K562 (cell line): ENCODE measurements around the gene SATB1. TPM values are rescaled to one million over a fixed set of nuclear protein-coding genes. Genes with fewer than 3 reads are reported as not detected.

Source experiments
- ATAC-seq: fragments of 200-7000 bp; cut with Tn5 transposase; 3 replicates; pipeline ENCODE4 v1.9.1; 2020; ENCODE audit warnings: moderate library complexity
- BruUV-seq: library from RNA; stranded (reverse); fragments of 400-500 nt; replicated peaks from 2 replicates; lab custom pipeline; 2021; lab: Mats Ljungman, UMichigan
- CTCF ChIA-PET: fragments of 300-600 bp; formaldehyde crosslinking; extraction: SDS; loops from one replicate; lab custom pipeline; 2021; ENCODE audit warnings: low intra/inter-chr PET ratio; lab: Yijun Ruan, JAX
- POLR2A ChIA-PET: fragments of 300-600, 350-650 bp; sonication (Branson Sonifier 250); formaldehyde crosslinking; extraction: SDS; loops from one replicate; lab custom pipeline; 2021; ENCODE audit warnings: antibody characterized with exemption, inconsistent platforms; lab: Yijun Ruan, JAX
- DNase-seq, 4 experiments: peaks; one replicate each; pipeline versions ENCODE4 v3.0.0 to v3.0.0-alpha.2; 2011 to 2018; ENCODE audit warnings: low spot score in 3 of 4, mixed read lengths in 3 of 4; ENCODE audit errors: extremely low read depth in 1 of 4
- FAIRE-seq: peaks from 2 replicates; lab custom pipeline; 2011; peaks lifted over from hg19 to GRCh38; lab: Jason Lieb, UNC
- H2AFZ ChIP-seq: 2 replicates; pipeline ENCODE4 v1.6.0; 2011; ENCODE audit warnings: low read depth, low read length, control low read depth, inconsistent platforms
- H3K27ac ChIP-seq: fragments of 200-600 bp; 3 replicates; pipeline ENCODE4 v1.8.0; 2011; ENCODE audit warnings: low read depth, mild to moderate bottlenecking, control low read depth, inconsistent platforms, low read length, moderate library complexity, mixed read lengths; ENCODE audit errors: extremely low read depth
- H3K27me3 ChIP-seq, 2 experiments: fragments of 300-600 bp in 1 of 2; 2 replicates in 1 of 2; 3 replicates in 1 of 2; pipeline versions ENCODE4 v1.6.0 to v1.8.0; 2011; ENCODE audit warnings: inconsistent platforms in 2 of 2, low read length in 2 of 2, mild to moderate bottlenecking in 1 of 2, mixed read lengths in 1 of 2, moderate library complexity in 1 of 2; ENCODE audit not compliant: control insufficient read depth in 2 of 2, insufficient read depth in 2 of 2
- H3K36me3 ChIP-seq: fragments of 300-600 bp; 3 replicates; pipeline ENCODE4 v1.8.0; 2011; ENCODE audit warnings: mild to moderate bottlenecking, low read length, inconsistent platforms; ENCODE audit not compliant: control insufficient read depth, insufficient read depth
- H3K4me1 ChIP-seq, 2 experiments: fragments of 200-600 bp in 1 of 2; replicated peaks in 1 of 2; 2 replicates in 1 of 2; 3 replicates in 1 of 2; pipeline versions ENCODE4 v1.5.1 to v1.8.0; 2011; ENCODE audit warnings: inconsistent platforms in 2 of 2, low read length in 2 of 2, mild to moderate bottlenecking in 1 of 2, mixed read lengths in 1 of 2, moderate library complexity in 1 of 2; ENCODE audit not compliant: control insufficient read depth in 2 of 2, insufficient read depth in 2 of 2
- H3K4me2 ChIP-seq: 2 replicates; pipeline ENCODE4 v1.6.1; 2011; ENCODE audit warnings: low read length, control low read depth, inconsistent platforms, mixed read lengths; ENCODE audit not compliant: insufficient read depth
- H3K4me3 ChIP-seq: fragments of 200-600 bp; sonication (generic), shearing (Covaris generic); 2 replicates; pipeline ENCODE4 v1.5.1; 2016; ENCODE audit warnings: control low read depth, inconsistent platforms
- H3K79me2 ChIP-seq: fragments of 200-600 bp; 3 replicates; pipeline ENCODE4 v1.8.0; 2011; ENCODE audit warnings: low read length, inconsistent platforms; ENCODE audit not compliant: control insufficient read depth, insufficient read depth
- H3K9ac ChIP-seq, 2 experiments: 2 replicates each; pipeline versions ENCODE4 v1.6.0 to v1.6.1; 2011; ENCODE audit warnings: low read depth in 2 of 2, low read length in 2 of 2, control low read depth in 1 of 2, inconsistent platforms in 1 of 2, mild to moderate bottlenecking in 1 of 2, mixed read lengths in 1 of 2; ENCODE audit not compliant: insufficient read depth in 1 of 2
- H3K9me1 ChIP-seq: one replicate; pipeline ENCODE4 v1.6.0; 2011; ENCODE audit warnings: inconsistent platforms, mild to moderate bottlenecking, low read length, moderate library complexity; ENCODE audit not compliant: control insufficient read depth, insufficient read depth
- H3K9me3 ChIP-seq: replicated peaks from 2 replicates; pipeline ENCODE4 v1.5.1; 2011; ENCODE audit warnings: low read depth, low read length, inconsistent platforms; ENCODE audit not compliant: control insufficient read depth, insufficient read depth
- H4K20me1 ChIP-seq: replicated peaks from 2 replicates; pipeline ENCODE4 v1.6.1; 2011; ENCODE audit warnings: low read length, inconsistent platforms, mixed read lengths; ENCODE audit not compliant: control insufficient read depth, insufficient read depth
- BRF1 ChIP-seq: IDR thresholded peaks from 3 replicates; pipeline ENCODE4 v1.6.1; 2011; ENCODE audit warnings: borderline replicate concordance, mild to moderate bottlenecking; ENCODE audit not compliant: insufficient read length; ENCODE audit errors: extremely low read depth
- HDAC3 ChIP-seq: fragments of 450-650 bp; IDR thresholded peaks from 2 replicates; pipeline ENCODE4 v1.6.1; 2018; ENCODE audit warnings: borderline replicate concordance, mild to moderate bottlenecking, moderate library complexity; ENCODE audit not compliant: partially characterized antibody
- JUNB ChIP-seq: fragments of 450-650 bp; formaldehyde crosslinking; conservative IDR thresholded peaks from 2 replicates; pipeline ENCODE4 v1.4.0; 2020; ENCODE audit warnings: mild to moderate bottlenecking
- KDM4B ChIP-seq, 2 experiments: fragments of 450-650 bp in 1 of 2; sonication (generic) in 1 of 2; IDR thresholded peaks; 2 replicates each; pipeline ENCODE4 v1.6.1; 2016 to 2017; ENCODE audit warnings: borderline replicate concordance in 2 of 2, antibody characterized with exemption in 1 of 2, low read depth in 1 of 2, mild to moderate bottlenecking in 1 of 2
- KDM5B ChIP-seq: fragments of 200-600 bp; sonication (generic); IDR thresholded peaks from 2 replicates; pipeline ENCODE4 v1.6.1; 2012; ENCODE audit warnings: low read depth, mild to moderate bottlenecking, moderate library complexity, low read length, control low read depth, inconsistent platforms; ENCODE audit not compliant: insufficient replicate concordance
- WGBS: fragments of 100-300 bp; shearing (Covaris generic); methylation state at CpG from one replicate; pipeline ENCODE4 v1.1.6; 2016; ENCODE audit warnings: low coverage, mixed read lengths; ENCODE audit not compliant: insufficient coverage; ENCODE audit errors: missing lambda C conversion rate; 5-methylcytosine and 5-hydroxymethylcytosine counted together
- in situ Hi-C: fragments of 300-500 bp; cut with MboI; formaldehyde crosslinking; loops from 4 replicates; pipeline ENCODE4 v1.15.0; 2018; ENCODE audit warnings: inconsistent platforms, mixed read lengths
- intact Hi-C: fragments of 100-400 bp; cut with micrococcal nuclease; formaldehyde crosslinking; loops from 2 replicates; pipeline ENCODE4 v1.14.2; 2022
- polyA plus RNA-seq, 8 experiments: library from polyadenylated mRNA; depleted of rRNA in 4 of 8; stranded (reverse) in 5 of 8; unstranded in 3 of 8; fragments of >200 nt; fragmentation: Nextera tagmentation in 2 of 8; fragmentation: Illumina TruSeq in 1 of 8; extraction: Ambion mirVana in 2 of 8; extraction: Trizol in 1 of 8; gene quantifications; 2 replicates each; pipeline versions ENCODE4 v1.2.1 to v1.2.3, GENCODE V29; 2011 to 2014; ENCODE audit warnings: inconsistent platforms in 1 of 8, missing spikeins in 1 of 8
- total RNA-seq, 7 experiments: library from RNA; depleted of rRNA in 6 of 7; stranded (reverse); fragments of >200 nt in 6 of 7; fragmentation: Illumina TruSeq in 2 of 7; extraction: Trizol in 2 of 7; gene quantifications; 2 replicates each; pipeline versions ENCODE4 v1.2.1 to v1.2.3, GENCODE V29; 2011 to 2021; ENCODE audit warnings: low replicate concordance in 1 of 7
- TF ChIP-seq, protein P1 (sequence below): IDR thresholded peaks from 3 replicates; pipeline ENCODE4 v1.6.1; 2011; ENCODE audit warnings: borderline replicate concordance, mild to moderate bottlenecking, moderate library complexity; ENCODE audit not compliant: insufficient read length; ENCODE audit errors: extremely low read depth
- TF ChIP-seq, protein P2 (sequence below): sonication (generic); formaldehyde crosslinking; IDR thresholded peaks from 2 replicates; pipeline ENCODE4 v1.8.1; 2023; ENCODE audit warnings: mild to moderate bottlenecking, missing genetic modification reagents
- TF ChIP-seq, protein P3 (sequence below): fragments of 150-350 bp; IDR thresholded peaks from 2 replicates; pipeline ENCODE4 v1.6.1; 2014; ENCODE audit warnings: low read depth, mild to moderate bottlenecking, low read length, borderline replicate concordance
- TF ChIP-seq, protein P4 (sequence below): fragments of 450-650 bp; conservative IDR thresholded peaks from 2 replicates; pipeline ENCODE4 v1.6.1; 2016; ENCODE audit warnings: missing genetic modification characterization, low read depth, mild to moderate bottlenecking, missing compliant biosample characterization, moderate library complexity

SATB1 gene
- total and polyA plus RNA-seq, 9 of the 15 experiments (the other 6 are each of a cell fraction or from before 2014, with no cell fraction given): 0.03 to 2.5 (median 0.15) TPM; not detected in 1

DNA sequence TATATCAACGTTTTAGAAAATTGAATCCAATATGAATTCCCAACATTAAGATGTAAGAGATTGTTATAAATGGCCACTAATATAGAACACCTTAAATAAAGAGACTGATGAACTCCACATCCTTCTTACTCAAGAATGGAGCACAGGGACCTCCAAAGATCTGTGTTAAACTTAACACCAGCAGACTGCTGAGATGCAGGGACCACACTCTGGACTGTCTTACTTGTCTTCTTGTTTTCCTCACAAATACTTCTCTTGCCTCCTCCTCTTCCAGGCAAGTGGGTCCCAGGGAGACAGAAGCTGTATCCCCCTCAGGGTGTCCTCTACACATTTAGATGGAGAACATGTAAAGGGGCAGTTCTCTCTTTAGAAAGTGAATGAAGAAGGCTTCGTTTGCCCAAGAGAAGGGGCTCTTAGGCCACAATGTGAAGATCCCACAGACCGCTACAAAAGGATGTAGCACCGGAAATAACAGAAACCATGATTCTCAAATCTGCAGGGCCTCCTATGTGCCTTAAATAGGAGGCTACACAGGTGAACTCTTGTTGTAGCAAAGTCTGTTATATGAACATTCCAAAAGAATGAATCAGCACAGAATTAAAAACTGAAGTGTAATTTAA lies 52.2 kb downstream of the SATB1 start (continued):
- TF ChIP-seq, protein P1, sequence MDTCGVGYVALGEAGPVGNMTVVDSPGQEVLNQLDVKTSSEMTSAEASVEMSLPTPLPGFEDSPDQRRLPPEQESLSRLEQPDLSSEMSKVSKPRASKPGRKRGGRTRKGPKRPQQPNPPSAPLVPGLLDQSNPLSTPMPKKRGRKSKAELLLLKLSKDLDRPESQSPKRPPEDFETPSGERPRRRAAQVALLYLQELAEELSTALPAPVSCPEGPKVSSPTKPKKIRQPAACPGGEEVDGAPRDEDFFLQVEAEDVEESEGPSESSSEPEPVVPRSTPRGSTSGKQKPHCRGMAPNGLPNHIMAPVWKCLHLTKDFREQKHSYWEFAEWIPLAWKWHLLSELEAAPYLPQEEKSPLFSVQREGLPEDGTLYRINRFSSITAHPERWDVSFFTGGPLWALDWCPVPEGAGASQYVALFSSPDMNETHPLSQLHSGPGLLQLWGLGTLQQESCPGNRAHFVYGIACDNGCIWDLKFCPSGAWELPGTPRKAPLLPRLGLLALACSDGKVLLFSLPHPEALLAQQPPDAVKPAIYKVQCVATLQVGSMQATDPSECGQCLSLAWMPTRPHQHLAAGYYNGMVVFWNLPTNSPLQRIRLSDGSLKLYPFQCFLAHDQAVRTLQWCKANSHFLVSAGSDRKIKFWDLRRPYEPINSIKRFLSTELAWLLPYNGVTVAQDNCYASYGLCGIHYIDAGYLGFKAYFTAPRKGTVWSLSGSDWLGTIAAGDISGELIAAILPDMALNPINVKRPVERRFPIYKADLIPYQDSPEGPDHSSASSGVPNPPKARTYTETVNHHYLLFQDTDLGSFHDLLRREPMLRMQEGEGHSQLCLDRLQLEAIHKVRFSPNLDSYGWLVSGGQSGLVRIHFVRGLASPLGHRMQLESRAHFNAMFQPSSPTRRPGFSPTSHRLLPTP: no peak
- no peak for TF ChIP-seq BRF1
- TF ChIP-seq, protein P2, sequence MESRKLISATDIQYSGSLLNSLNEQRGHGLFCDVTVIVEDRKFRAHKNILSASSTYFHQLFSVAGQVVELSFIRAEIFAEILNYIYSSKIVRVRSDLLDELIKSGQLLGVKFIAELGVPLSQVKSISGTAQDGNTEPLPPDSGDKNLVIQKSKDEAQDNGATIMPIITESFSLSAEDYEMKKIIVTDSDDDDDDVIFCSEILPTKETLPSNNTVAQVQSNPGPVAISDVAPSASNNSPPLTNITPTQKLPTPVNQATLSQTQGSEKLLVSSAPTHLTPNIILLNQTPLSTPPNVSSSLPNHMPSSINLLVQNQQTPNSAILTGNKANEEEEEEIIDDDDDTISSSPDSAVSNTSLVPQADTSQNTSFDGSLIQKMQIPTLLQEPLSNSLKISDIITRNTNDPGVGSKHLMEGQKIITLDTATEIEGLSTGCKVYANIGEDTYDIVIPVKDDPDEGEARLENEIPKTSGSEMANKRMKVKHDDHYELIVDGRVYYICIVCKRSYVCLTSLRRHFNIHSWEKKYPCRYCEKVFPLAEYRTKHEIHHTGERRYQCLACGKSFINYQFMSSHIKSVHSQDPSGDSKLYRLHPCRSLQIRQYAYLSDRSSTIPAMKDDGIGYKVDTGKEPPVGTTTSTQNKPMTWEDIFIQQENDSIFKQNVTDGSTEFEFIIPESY (CRISPR knock-in tag): no peak

DNA sequence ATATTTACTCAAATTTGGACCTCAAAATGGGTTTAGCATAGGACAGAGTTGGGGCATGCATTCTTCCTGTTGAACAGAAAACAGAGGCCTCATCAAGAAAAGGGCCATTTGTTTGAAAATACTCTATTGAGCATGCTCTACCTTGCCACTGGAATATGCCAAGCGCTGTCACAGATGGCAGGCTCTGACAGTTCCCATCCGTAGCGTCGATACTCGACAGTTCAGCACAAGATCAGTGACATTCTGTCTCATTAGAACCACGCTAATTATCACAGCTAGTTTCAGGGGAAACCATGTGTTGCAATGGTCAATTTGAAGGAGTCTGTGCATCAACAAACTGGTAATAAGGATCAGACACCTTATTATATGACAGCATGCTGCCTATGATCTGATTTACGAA lies 54.5 kb downstream of the SATB1 start:
- WGBS: 0% methylated on average over 7 of the region's 7 CpGs
- H3K4me2 ChIP-seq: no peak overlapping the region
- POLR2A ChIA-PET: no interaction called here
- no peaks in the 10 kb centered on the region for H3K79me2 ChIP-seq
- FAIRE-seq: no peak
- CTCF ChIA-PET: no interaction called here
- no peak overlapping the region for H3K27ac ChIP-seq
- no TSS peak for BruUV-seq
- no peaks in the 10 kb centered on the region for H4K20me1 ChIP-seq
- no peaks in the 10 kb centered on the region for H3K36me3 ChIP-seq
- in situ Hi-C loops (no loop called here), intact Hi-C loops (no loop called here)
- H3K27me3 ChIP-seq: no peaks in the 10 kb centered on the region
- no peak overlapping the region for H3K9ac ChIP-seq
- no peak overlapping the region for H2AFZ ChIP-seq
- no peak for DNase-seq
- no peaks in the 10 kb centered on the region for H3K9me1 ChIP-seq
- H3K4me3 ChIP-seq: no peak overlapping the region
- H3K9me3 ChIP-seq: no peaks in the 10 kb centered on the region
- no peak for ATAC-seq
- no peaks in the 10 kb centered on the region for H3K4me1 ChIP-seq
- TF ChIP-seq JUNB (CRISPR knock-in tag): no peak
- TF ChIP-seq KDM4B (IDR thresholded peaks at IDR 0.05; ENCODE audit: borderline replicate concordance in 2 of 2, low read depth in 1 of 2): no peak
- TF ChIP-seq HDAC3: no peak
- TF ChIP-seq KDM5B: no peak
- TF ChIP-seq, protein P3, sequence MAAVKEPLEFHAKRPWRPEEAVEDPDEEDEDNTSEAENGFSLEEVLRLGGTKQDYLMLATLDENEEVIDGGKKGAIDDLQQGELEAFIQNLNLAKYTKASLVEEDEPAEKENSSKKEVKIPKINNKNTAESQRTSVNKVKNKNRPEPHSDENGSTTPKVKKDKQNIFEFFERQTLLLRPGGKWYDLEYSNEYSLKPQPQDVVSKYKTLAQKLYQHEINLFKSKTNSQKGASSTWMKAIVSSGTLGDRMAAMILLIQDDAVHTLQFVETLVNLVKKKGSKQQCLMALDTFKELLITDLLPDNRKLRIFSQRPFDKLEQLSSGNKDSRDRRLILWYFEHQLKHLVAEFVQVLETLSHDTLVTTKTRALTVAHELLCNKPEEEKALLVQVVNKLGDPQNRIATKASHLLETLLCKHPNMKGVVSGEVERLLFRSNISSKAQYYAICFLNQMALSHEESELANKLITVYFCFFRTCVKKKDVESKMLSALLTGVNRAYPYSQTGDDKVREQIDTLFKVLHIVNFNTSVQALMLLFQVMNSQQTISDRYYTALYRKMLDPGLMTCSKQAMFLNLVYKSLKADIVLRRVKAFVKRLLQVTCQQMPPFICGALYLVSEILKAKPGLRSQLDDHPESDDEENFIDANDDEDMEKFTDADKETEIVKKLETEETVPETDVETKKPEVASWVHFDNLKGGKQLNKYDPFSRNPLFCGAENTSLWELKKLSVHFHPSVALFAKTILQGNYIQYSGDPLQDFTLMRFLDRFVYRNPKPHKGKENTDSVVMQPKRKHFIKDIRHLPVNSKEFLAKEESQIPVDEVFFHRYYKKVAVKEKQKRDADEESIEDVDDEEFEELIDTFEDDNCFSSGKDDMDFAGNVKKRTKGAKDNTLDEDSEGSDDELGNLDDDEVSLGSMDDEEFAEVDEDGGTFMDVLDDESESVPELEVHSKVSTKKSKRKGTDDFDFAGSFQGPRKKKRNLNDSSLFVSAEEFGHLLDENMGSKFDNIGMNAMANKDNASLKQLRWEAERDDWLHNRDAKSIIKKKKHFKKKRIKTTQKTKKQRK: no peak
- TF ChIP-seq, protein P4, sequence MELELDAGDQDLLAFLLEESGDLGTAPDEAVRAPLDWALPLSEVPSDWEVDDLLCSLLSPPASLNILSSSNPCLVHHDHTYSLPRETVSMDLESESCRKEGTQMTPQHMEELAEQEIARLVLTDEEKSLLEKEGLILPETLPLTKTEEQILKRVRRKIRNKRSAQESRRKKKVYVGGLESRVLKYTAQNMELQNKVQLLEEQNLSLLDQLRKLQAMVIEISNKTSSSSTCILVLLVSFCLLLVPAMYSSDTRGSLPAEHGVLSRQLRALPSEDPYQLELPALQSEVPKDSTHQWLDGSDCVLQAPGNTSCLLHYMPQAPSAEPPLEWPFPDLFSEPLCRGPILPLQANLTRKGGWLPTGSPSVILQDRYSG (tag): no peak
